ENCODE measurements around the gene PLIN5. TPM values are rescaled to one million over a fixed set of nuclear protein-coding genes. Genes with fewer than 3 reads are reported as not detected.

The PLIN5 gene
- total RNA-seq: 100 to 1,000 TPM in 1 of 10 donors, 10 to 100 TPM in 9; 33.6 to 144 (median 45.7) TPM
- polyA plus RNA-seq: 100 to 1,000 TPM in 1 of 2 donors, 10 to 100 TPM in 1; 25.7 to 149 TPM
- long read RNA-seq, donor 1, transcript PLIN5-204 (3 exons, 508 nt): minor isoform, 8 of 302 reads
- long read RNA-seq, donor 1, transcript PLIN5-202 (2 exons, 907 nt): minor isoform, 7 of 302 reads
- long read RNA-seq, donor 1, transcript PLIN5-201 (8 exons, 2,470 nt): major isoform, 167 of 302 reads
- long read RNA-seq, donor 1, partial matches to known transcripts: 15 of 302 reads
- long read RNA-seq, donor 1, other reads (novel, unspliced or antisense): 102 of 302 reads
- long read RNA-seq, donor 2, transcript PLIN5-204 (3 exons, 508 nt): minor isoform, 13 of 577 reads
- long read RNA-seq, donor 2, transcript PLIN5-201 (8 exons, 2,470 nt): major isoform, 364 of 577 reads
- long read RNA-seq, donor 2, transcript PLIN5-202 (2 exons, 907 nt): minor isoform, 11 of 577 reads
- long read RNA-seq, donor 2, partial matches to known transcripts: 26 of 577 reads
- long read RNA-seq, donor 2, other reads (novel, unspliced or antisense): 161 of 577 reads
- long read RNA-seq, donor 3, transcript PLIN5-204 (3 exons, 508 nt): minor isoform, 5 of 419 reads
- long read RNA-seq, donor 3, transcript PLIN5-201 (8 exons, 2,470 nt): major isoform, 272 of 419 reads
- long read RNA-seq, donor 3, transcript PLIN5-202 (2 exons, 907 nt): minor isoform, 6 of 419 reads
- long read RNA-seq, donor 3, partial matches to known transcripts: 36 of 419 reads
- long read RNA-seq, donor 3, other reads (novel, unspliced or antisense): 99 of 419 reads

- Histone ChIP-seq H3K27me3 (peaks cover 0 to 9% (median 0%) of the 10 kb centered on the region in 7 donors), H3K4me1 (peaks cover 0 to 44% (median 14%) of the 10 kb centered on the region in 9 donors), H3K27ac (peak within 1 kb of the TSS; percentile 59 to 87 (median 76)), H3K36me3 (no peaks in the 10 kb centered on the region), H3K4me3 (peak within 1 kb of the TSS; percentile 6 to 54 (median 40)), H3K9me3 (peaks cover 0 to 3% (median 0%) of the 10 kb centered on the region in 11 donors)
- no peak for TF ChIP-seq CTCF (IDR thresholded peaks at IDR 0.05)
- intact Hi-C loops (cut with DNase I): no loop called here
- peak; percentile 83 to 92 (median 86) for ATAC-seq
- WGBS, 2 donors: 8 to 9% methylated on average over 48 to 49 of the region's 49 CpGs
- DNase-seq: peak; percentile 81 to 83
Observed at GRCh38 chr19:4534836-4535658, at the start of gene PLIN5. Gene PLIN5 (minus strand): TSS chr19:4535224. CDS start chr19:4534074, 1,150 bp downstream.

GRCh38 chr19:4583961-4584669 is 49.1 kb upstream of the PLIN5 start:
- Histone ChIP-seq H3K27me3 (peaks cover 19 to 73% (median 55%) of the 10 kb centered on the region in 7 donors), H3K27ac (peak overlapping the region in 1 of 10 donors; percentile 17), H3K9me3 (no peaks in the 10 kb centered on the region), H3K36me3 (no peaks in the 10 kb centered on the region), H3K4me3 (peak overlapping the region; percentile 27 to 66 (median 50)), H3K4me1 (peaks cover 6 to 31% (median 18%) of the 10 kb centered on the region in 9 donors)
- no peak for TF ChIP-seq CTCF (IDR thresholded peaks at IDR 0.05)
- WGBS, 2 donors: 2 to 4% methylated on average over 38 to 49 of the region's 49 CpGs
- intact Hi-C loops (cut with DNase I): loop anchor here in 2 of 10 donors (2.0 to 10.0 kb wide), 2 partner anchors 41 to 51 kb away; partner anchors contain the start of gene TNFAIP8L1 (in 1 of the 2)
- peak; percentile 13 to 65 (median 46) for ATAC-seq
- no peak for DNase-seq

GRCh38 chr19:4582980-4583842 is 48.2 kb upstream of the PLIN5 start:
- DNase-seq (no peak), ATAC-seq (no peak)
- intact Hi-C loops (cut with DNase I): loop anchor here in 1 of 10 donors (10.0 kb wide), 1 partner anchor 52 kb away; the partner anchor contains the start of gene TNFAIP8L1
- no peaks in the 10 kb centered on the region for H3K9me3 ChIP-seq
- H3K4me3 ChIP-seq: no peak overlapping the region
- H3K36me3 ChIP-seq: no peaks in the 10 kb centered on the region
- no peak overlapping the region for H3K27ac ChIP-seq
- WGBS, 2 donors: 66% methylated on average over 16 of the region's 16 CpGs
- H3K27me3 ChIP-seq: peaks cover 19 to 82% (median 58%) of the 10 kb centered on the region in 7 donors
- no peak for TF ChIP-seq CTCF (IDR thresholded peaks at IDR 0.05)
- H3K4me1 ChIP-seq: peaks cover 6 to 31% (median 18%) of the 10 kb centered on the region in 9 donors
